HL-60 (cell line): ENCODE results near the gene C19orf44.

Experiments
- DNase-seq, 2 experiments: peaks; one replicate each; pipeline ENCODE4 v3.0.0-alpha.2; 2010 to 2020; ENCODE audit warnings: low read depth in 1 of 2, low spot score in 1 of 2
- H3K27ac ChIP-seq: fragments of 250-450 bp; sonication (Bioruptor Pico); replicated peaks from 2 replicates; pipeline ENCODE4 v1.5.1; 2020; ENCODE audit warnings: mild to moderate bottlenecking, moderate library complexity
- H3K27me3 ChIP-seq: fragments of 250-450 bp; sonication (Bioruptor Pico); 2 replicates; pipeline ENCODE4 v1.5.1; 2021; ENCODE audit warnings: mild to moderate bottlenecking, moderate library complexity; ENCODE audit not compliant: insufficient read depth, poor library complexity, severe bottlenecking
- H3K4me3 ChIP-seq: replicated peaks from 2 replicates; pipeline ENCODE4 v1.5.1; 2011; ENCODE audit warnings: mild to moderate bottlenecking, control low read depth, low read length; ENCODE audit not compliant: insufficient read depth
- GABPA ChIP-seq: IDR thresholded peaks from 2 replicates; pipeline ENCODE4 v1.6.1; 2012; ENCODE audit warnings: low read depth
- POLR2AphosphoS5 ChIP-seq: IDR thresholded peaks from 2 replicates; pipeline ENCODE4 v1.6.1; 2012; ENCODE audit warnings: low read depth
- SPI1 ChIP-seq: IDR thresholded peaks from 2 replicates; pipeline ENCODE4 v1.6.1; 2012; ENCODE audit warnings: low read depth, mild to moderate bottlenecking, borderline replicate concordance
- TF ChIP-seq, protein P1 (sequence below): IDR thresholded peaks from 2 replicates; pipeline ENCODE4 v1.6.1; 2012; ENCODE audit warnings: low read depth; ENCODE audit not compliant: insufficient replicate concordance
- TF ChIP-seq, protein P2 (sequence below): IDR thresholded peaks from one replicate; pipeline ENCODE4 v1.5.1; 2011; ENCODE audit warnings: low read length, control low read depth, inconsistent platforms; ENCODE audit not compliant: insufficient read depth

C19orf44 gene

GRCh38 chr19:16461630-16462051, 34.6 kb upstream of the C19orf44 start:
- H3K4me3 ChIP-seq: no peak overlapping the region
- no peak for DNase-seq
- TF ChIP-seq, protein P1, sequence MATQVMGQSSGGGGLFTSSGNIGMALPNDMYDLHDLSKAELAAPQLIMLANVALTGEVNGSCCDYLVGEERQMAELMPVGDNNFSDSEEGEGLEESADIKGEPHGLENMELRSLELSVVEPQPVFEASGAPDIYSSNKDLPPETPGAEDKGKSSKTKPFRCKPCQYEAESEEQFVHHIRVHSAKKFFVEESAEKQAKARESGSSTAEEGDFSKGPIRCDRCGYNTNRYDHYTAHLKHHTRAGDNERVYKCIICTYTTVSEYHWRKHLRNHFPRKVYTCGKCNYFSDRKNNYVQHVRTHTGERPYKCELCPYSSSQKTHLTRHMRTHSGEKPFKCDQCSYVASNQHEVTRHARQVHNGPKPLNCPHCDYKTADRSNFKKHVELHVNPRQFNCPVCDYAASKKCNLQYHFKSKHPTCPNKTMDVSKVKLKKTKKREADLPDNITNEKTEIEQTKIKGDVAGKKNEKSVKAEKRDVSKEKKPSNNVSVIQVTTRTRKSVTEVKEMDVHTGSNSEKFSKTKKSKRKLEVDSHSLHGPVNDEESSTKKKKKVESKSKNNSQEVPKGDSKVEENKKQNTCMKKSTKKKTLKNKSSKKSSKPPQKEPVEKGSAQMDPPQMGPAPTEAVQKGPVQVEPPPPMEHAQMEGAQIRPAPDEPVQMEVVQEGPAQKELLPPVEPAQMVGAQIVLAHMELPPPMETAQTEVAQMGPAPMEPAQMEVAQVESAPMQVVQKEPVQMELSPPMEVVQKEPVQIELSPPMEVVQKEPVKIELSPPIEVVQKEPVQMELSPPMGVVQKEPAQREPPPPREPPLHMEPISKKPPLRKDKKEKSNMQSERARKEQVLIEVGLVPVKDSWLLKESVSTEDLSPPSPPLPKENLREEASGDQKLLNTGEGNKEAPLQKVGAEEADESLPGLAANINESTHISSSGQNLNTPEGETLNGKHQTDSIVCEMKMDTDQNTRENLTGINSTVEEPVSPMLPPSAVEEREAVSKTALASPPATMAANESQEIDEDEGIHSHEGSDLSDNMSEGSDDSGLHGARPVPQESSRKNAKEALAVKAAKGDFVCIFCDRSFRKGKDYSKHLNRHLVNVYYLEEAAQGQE: no peak
- TF ChIP-seq, protein P2, sequence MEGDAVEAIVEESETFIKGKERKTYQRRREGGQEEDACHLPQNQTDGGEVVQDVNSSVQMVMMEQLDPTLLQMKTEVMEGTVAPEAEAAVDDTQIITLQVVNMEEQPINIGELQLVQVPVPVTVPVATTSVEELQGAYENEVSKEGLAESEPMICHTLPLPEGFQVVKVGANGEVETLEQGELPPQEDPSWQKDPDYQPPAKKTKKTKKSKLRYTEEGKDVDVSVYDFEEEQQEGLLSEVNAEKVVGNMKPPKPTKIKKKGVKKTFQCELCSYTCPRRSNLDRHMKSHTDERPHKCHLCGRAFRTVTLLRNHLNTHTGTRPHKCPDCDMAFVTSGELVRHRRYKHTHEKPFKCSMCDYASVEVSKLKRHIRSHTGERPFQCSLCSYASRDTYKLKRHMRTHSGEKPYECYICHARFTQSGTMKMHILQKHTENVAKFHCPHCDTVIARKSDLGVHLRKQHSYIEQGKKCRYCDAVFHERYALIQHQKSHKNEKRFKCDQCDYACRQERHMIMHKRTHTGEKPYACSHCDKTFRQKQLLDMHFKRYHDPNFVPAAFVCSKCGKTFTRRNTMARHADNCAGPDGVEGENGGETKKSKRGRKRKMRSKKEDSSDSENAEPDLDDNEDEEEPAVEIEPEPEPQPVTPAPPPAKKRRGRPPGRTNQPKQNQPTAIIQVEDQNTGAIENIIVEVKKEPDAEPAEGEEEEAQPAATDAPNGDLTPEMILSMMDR: no peak
- TF ChIP-seq GABPA (no peak), SPI1 (no peak), POLR2AphosphoS5 (no peak)
- no peaks in the 10 kb centered on the region for H3K27me3 ChIP-seq
- H3K27ac ChIP-seq: no peak overlapping the region

- TF ChIP-seq POLR2AphosphoS5 (no peak), GABPA (no peak)
- TF ChIP-seq, protein P1: no peak
- TF ChIP-seq, protein P2: no peak
- Histone ChIP-seq H3K4me3 (no peak overlapping the region), H3K27ac (no peak overlapping the region), H3K27me3 (no peaks in the 10 kb centered on the region)
- no peak for DNase-seq
Measured at GRCh38 chr19:16462757-16463250, 33.4 kb upstream of the C19orf44 start.

DNA sequence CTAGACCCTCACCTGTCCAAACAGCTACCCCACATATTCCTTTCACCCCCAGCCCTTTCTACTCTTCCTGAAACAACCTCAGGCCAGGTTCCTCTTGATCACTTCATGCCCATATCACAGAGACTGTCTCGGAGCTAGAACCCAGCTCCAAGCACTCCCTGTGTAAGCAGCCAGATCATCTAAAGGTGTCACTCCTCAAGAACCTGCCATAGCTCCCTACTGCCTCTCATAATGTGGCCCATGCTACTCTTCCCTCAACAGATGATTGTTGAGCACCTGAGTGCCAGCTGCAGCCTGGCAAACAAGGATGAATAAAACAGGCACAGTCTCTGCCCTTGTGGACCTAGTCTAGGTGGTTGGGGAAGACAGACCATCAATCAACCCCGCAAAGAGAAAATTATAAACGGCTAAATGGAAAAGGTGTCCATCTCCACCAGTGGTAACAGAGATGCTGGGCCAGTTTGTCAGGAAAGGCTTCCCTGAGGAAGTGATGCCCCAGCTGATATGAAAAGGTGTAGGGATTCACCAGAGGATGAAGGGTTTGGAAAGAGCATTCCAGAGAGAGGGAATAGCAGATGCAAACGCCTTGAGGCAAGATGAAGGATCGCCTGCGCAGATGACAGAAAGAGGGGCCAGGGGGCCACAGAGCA, 32.7 kb upstream of the C19orf44 start:
- DNase-seq: no peak
- H3K27me3 ChIP-seq: no peaks in the 10 kb centered on the region
- no peak overlapping the region for H3K4me3 ChIP-seq
- TF ChIP-seq, protein P1: no peak
- TF ChIP-seq, protein P2: no peak
- TF ChIP-seq GABPA: no peak
- TF ChIP-seq SPI1: no peak
- no peak for TF ChIP-seq POLR2AphosphoS5
- no peak overlapping the region for H3K27ac ChIP-seq
